GM12864 (cell line): Measurements from ENCODE around the gene ANO8.
"Not testable (repeated sequence)": the region's sequence is repeated elsewhere in the genome, so short reads cannot be mapped to it uniquely, and the experiment has no call there.

Source experiments
- DNase-seq: peaks from one replicate; pipeline ENCODE4 v3.0.0-alpha.2; 2011; ENCODE audit warnings: low read depth
- H3K4me3 ChIP-seq: 2 replicates; pipeline ENCODE4 v1.5.1; 2011; ENCODE audit warnings: mild to moderate bottlenecking, low read depth, low read length, control low read depth
- CTCF ChIP-seq: IDR thresholded peaks from 2 replicates; pipeline ENCODE4 v1.5.1; 2011; ENCODE audit warnings: low read depth, mild to moderate bottlenecking, moderate library complexity, low read length, control low read depth, inconsistent platforms; ENCODE audit errors: missing control alignments

ANO8 gene

GRCh38 chr19:17303167-17303939, 31.3 kb downstream of the ANO8 start, which contains the start of gene ABHD8:
Gene ABHD8 (minus strand): TSS chr19:17303425. CDS start chr19:17301616, 1,809 bp downstream.
- H3K4me3 ChIP-seq = peak within 1 kb of the TSS; percentile 83
- peak; percentile 88 for DNase-seq
- TF ChIP-seq CTCF = peak; percentile 35

- peak overlapping the region; percentile 83 for H3K4me3 ChIP-seq
- no peak for DNase-seq
- TF ChIP-seq CTCF = no peak
Measured at GRCh38 chr19:17302391-17303166, 32.1 kb downstream of the ANO8 start.

GRCh38 chr19:17300992-17301619, 33.5 kb downstream of the ANO8 start:
- DNase-seq = no peak
- H3K4me3 ChIP-seq = no peak overlapping the region
- TF ChIP-seq CTCF = no peak

- H3K4me3 ChIP-seq = no peak overlapping the region
- no peak for TF ChIP-seq CTCF
- DNase-seq = no peak
Measured at GRCh38 chr19:17296976-17297375, 37.7 kb downstream of the ANO8 start.

- DNase-seq = no peak
- TF ChIP-seq CTCF = no peak
- no peak overlapping the region for H3K4me3 ChIP-seq
Measured at GRCh38 chr19:17296273-17296672, 38.4 kb downstream of the ANO8 start.

- H3K4me3 ChIP-seq, DNase-seq: not testable (repeated sequence)
Measured at GRCh38 chr19:17295551-17295950, 39.1 kb downstream of the ANO8 start.
